GM10847 (cell line): ENCODE data around the gene PIGK.
A peak's percentile ranks its signal among the peaks of the same experiment; 100 is the strongest.

Source experiments
- POLR2A ChIP-seq: IDR thresholded peaks from 2 replicates; pipeline ENCODE4 v1.6.1; 2011; ENCODE audit not compliant: insufficient read length; ENCODE audit errors: extremely low read depth

Gene PIGK

GRCh38 chr1:77219166-77219887, at the start of gene PIGK:
TSS of gene PIGK (minus strand) at chr1:77219430. CDS start at chr1:77219402, 28 bp downstream.
- TF ChIP-seq POLR2A, result peak; percentile 63

GRCh38 chr1:77267035-77267434, 47.8 kb upstream of the PIGK start:
- no peak for TF ChIP-seq POLR2A

- TF ChIP-seq POLR2A, result no peak
Measured at GRCh38 chr1:77265180-77265579, 46.0 kb upstream of the PIGK start.

GRCh38 chr1:77263708-77264107, 44.5 kb upstream of the PIGK start:
- TF ChIP-seq POLR2A, result no peak

GRCh38 chr1:77253211-77253610, 34.0 kb upstream of the PIGK start:
- no peak for TF ChIP-seq POLR2A

GRCh38 chr1:77250126-77250525, 30.9 kb upstream of the PIGK start:
- TF ChIP-seq POLR2A, result no peak

GRCh38 chr1:77245830-77246229, 26.6 kb upstream of the PIGK start:
- TF ChIP-seq POLR2A, result no peak

GRCh38 chr1:77239311-77239710, 20.1 kb upstream of the PIGK start:
- no peak for TF ChIP-seq POLR2A

- TF ChIP-seq POLR2A, result no peak
Measured at GRCh38 chr1:77238462-77238861, 19.2 kb upstream of the PIGK start.

GRCh38 chr1:77234943-77235342, 15.7 kb upstream of the PIGK start:
- no peak for TF ChIP-seq POLR2A

GRCh38 chr1:77234096-77234495, 14.9 kb upstream of the PIGK start:
- no peak for TF ChIP-seq POLR2A

GRCh38 chr1:77232829-77233228, 13.6 kb upstream of the PIGK start:
- TF ChIP-seq POLR2A, result no peak

GRCh38 chr1:77230051-77230450, 10.8 kb upstream of the PIGK start:
- no peak for TF ChIP-seq POLR2A

- no peak for TF ChIP-seq POLR2A
Measured at GRCh38 chr1:77228836-77229235, 9.6 kb upstream of the PIGK start.

GRCh38 chr1:77227381-77227780, 8.2 kb upstream of the PIGK start:
- TF ChIP-seq POLR2A, result no peak

- no peak for TF ChIP-seq POLR2A
Measured at GRCh38 chr1:77222496-77222895, 3.3 kb upstream of the PIGK start.
